ENCODE measurements around the gene MCUR1.
"Not testable (repeated sequence)": the region's sequence is repeated elsewhere in the genome, so short reads cannot be mapped to it uniquely, and the experiment has no call there.

MCUR1 gene

GRCh38 chr6:13788820-13789219 is 25.5 kb downstream of the MCUR1 start:
- DNase-seq (ENCODE audit: low read depth in 1 of 2, low spot score in 1 of 2), result no peak
- TF ChIP-seq REST (IDR thresholded peaks at IDR 0.05; ENCODE audit: insufficient replicate concordance, low read depth), result no peak
- TF ChIP-seq POLR2AphosphoS5 (IDR thresholded peaks at IDR 0.05; ENCODE audit: low read depth), result no peak
- TF ChIP-seq SPI1 (IDR thresholded peaks at IDR 0.05; ENCODE audit: borderline replicate concordance, low read depth), result no peak
- TF ChIP-seq GABPA (IDR thresholded peaks at IDR 0.05; ENCODE audit: low read depth), result no peak
- TF ChIP-seq, protein P1, sequence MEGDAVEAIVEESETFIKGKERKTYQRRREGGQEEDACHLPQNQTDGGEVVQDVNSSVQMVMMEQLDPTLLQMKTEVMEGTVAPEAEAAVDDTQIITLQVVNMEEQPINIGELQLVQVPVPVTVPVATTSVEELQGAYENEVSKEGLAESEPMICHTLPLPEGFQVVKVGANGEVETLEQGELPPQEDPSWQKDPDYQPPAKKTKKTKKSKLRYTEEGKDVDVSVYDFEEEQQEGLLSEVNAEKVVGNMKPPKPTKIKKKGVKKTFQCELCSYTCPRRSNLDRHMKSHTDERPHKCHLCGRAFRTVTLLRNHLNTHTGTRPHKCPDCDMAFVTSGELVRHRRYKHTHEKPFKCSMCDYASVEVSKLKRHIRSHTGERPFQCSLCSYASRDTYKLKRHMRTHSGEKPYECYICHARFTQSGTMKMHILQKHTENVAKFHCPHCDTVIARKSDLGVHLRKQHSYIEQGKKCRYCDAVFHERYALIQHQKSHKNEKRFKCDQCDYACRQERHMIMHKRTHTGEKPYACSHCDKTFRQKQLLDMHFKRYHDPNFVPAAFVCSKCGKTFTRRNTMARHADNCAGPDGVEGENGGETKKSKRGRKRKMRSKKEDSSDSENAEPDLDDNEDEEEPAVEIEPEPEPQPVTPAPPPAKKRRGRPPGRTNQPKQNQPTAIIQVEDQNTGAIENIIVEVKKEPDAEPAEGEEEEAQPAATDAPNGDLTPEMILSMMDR (IDR thresholded peaks at IDR 0.05; ENCODE audit: insufficient read depth, low read length), result no peak
- H3K27ac ChIP-seq (replicated peaks), result no peak overlapping the region
- H3K27me3 ChIP-seq (ENCODE audit: insufficient read depth, poor library complexity, severe bottlenecking), result no peaks in the 10 kb centered on the region
- H3K4me3 ChIP-seq (replicated peaks; ENCODE audit: insufficient read depth, low read length), result no peak overlapping the region

DNA sequence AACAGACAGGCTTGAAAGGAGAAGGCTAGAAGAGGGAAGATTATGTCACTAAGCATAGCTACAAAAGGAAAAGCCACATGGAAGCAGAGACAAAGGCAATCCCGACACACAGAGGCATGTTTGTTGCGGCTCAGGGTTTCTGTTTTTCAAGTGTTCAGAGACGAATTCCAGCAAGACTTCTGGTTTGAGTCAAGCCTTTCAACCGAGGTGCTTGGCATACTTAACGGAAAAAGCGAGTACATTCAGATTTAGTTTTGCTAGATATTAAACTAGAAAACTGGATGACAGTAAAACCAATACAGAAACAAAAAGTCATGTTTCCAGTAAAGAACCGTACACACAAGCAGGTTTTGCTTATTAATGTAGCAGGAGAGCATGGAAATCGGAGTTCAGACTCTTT is 27.2 kb downstream of the MCUR1 start:
- no peak overlapping the region for H3K27ac ChIP-seq (replicated peaks)
- H3K4me3 ChIP-seq (replicated peaks; ENCODE audit: insufficient read depth, low read length), result no peak overlapping the region
- H3K27me3 ChIP-seq (ENCODE audit: insufficient read depth, poor library complexity, severe bottlenecking), result no peaks in the 10 kb centered on the region
- DNase-seq (ENCODE audit: low read depth in 1 of 2, low spot score in 1 of 2), result no peak
- TF ChIP-seq REST (IDR thresholded peaks at IDR 0.05; ENCODE audit: insufficient replicate concordance, low read depth), result no peak
- TF ChIP-seq, protein P1 (IDR thresholded peaks at IDR 0.05; ENCODE audit: insufficient read depth, low read length), result no peak
- TF ChIP-seq POLR2AphosphoS5 (IDR thresholded peaks at IDR 0.05; ENCODE audit: low read depth), result no peak
- TF ChIP-seq SPI1 (IDR thresholded peaks at IDR 0.05; ENCODE audit: borderline replicate concordance, low read depth), result no peak
- TF ChIP-seq GABPA (IDR thresholded peaks at IDR 0.05; ENCODE audit: low read depth), result no peak

GRCh38 chr6:13780162-13780561 is 34.2 kb downstream of the MCUR1 start:
- H3K4me3 ChIP-seq (replicated peaks; ENCODE audit: insufficient read depth, low read length); H3K27me3 ChIP-seq (ENCODE audit: insufficient read depth, poor library complexity, severe bottlenecking); H3K27ac ChIP-seq (replicated peaks); DNase-seq (ENCODE audit: low read depth in 1 of 2, low spot score in 1 of 2): not testable (repeated sequence)

- H3K27ac ChIP-seq (replicated peaks), result no peak overlapping the region
- H3K27me3 ChIP-seq (ENCODE audit: insufficient read depth, poor library complexity, severe bottlenecking), result no peaks in the 10 kb centered on the region
- no peak overlapping the region for H3K4me3 ChIP-seq (replicated peaks; ENCODE audit: insufficient read depth, low read length)
- TF ChIP-seq POLR2AphosphoS5 (IDR thresholded peaks at IDR 0.05; ENCODE audit: low read depth) (no peak), GABPA (IDR thresholded peaks at IDR 0.05; ENCODE audit: low read depth) (no peak), REST (IDR thresholded peaks at IDR 0.05; ENCODE audit: insufficient replicate concordance, low read depth) (no peak), SPI1 (IDR thresholded peaks at IDR 0.05; ENCODE audit: borderline replicate concordance, low read depth) (no peak)
- TF ChIP-seq, protein P1 (IDR thresholded peaks at IDR 0.05; ENCODE audit: insufficient read depth, low read length), result no peak
- DNase-seq (ENCODE audit: low read depth in 1 of 2, low spot score in 1 of 2), result no peak
These were observed 36.3 kb downstream of the MCUR1 start for GRCh38 chr6:13778028-13778427.

Measured in HL-60 (cell line).